Activated CD8-positive, alpha-beta memory T cell treated with anti-CD3 and anti-CD28 coated beads for 36 hours (primary cell): Measurements from ENCODE around the gene TRIM25. TPM values are rescaled to one million over a fixed set of nuclear protein-coding genes. Genes with fewer than 3 reads are reported as not detected.
"Not testable (repeated sequence)": the region's sequence is repeated elsewhere in the genome, so short reads cannot be mapped to it uniquely, and the experiment has no call there.

Source experiments
- CTCF ChIA-PET: fragments of 350-600 bp; sonication (Branson Sonifier 250); formaldehyde crosslinking; loops from one replicate; lab custom pipeline; 2021; ENCODE audit warnings: antibody characterized with exemption; lab: Charles Lee
- POLR2A ChIA-PET: fragments of 350-600 bp; sonication (Branson Sonifier 250); formaldehyde crosslinking; loops from one replicate; lab custom pipeline; 2021; ENCODE audit warnings: antibody characterized with exemption; lab: Charles Lee
- total RNA-seq, 2 experiments: library from RNA; stranded (reverse); gene quantifications; one replicate each; pipeline ENCODE4 v1.2.3, GENCODE V29; 2021

Gene TRIM25
- 10 to 100 TPM; 65.5 to 65.6 TPM for total RNA-seq

- CTCF ChIA-PET: interaction anchor here (1.2 kb wide), 1 partner anchor 29 kb away, joined by 3 read pairs; no protein-coding TSS in a partner anchor
- POLR2A ChIA-PET: interaction anchor here (0.5 to 2.8 kb wide), 8 partner anchors 10 to 548 kb away, joined by 3 to 26 read pairs (median 4); partner anchors contain the start of genes C17orf67, COIL and DGKE
Measured at GRCh38 chr17:56913867-56914580, at the start of gene TRIM25. Gene TRIM25, minus strand, starts transcription at chr17:56914049. Its CDS starts 61 bp downstream, at chr17:56913988.

- ChIA-PET CTCF (interaction anchor here (0.6 to 0.8 kb wide), 2 partner anchors 142 to 643 kb away, joined by 3 read pairs; no protein-coding TSS in a partner anchor), POLR2A (interaction anchor here (0.7 kb wide), 1 partner anchor 47 kb away, joined by 3 read pairs; the partner anchor contains the start of gene TRIM25)
Measured at GRCh38 chr17:56960596-56961538, 47.0 kb upstream of the TRIM25 start, which contains the start of gene COIL. Gene COIL, minus strand, starts transcription at chr17:56961050. Its CDS starts 31 bp downstream, at chr17:56961019.

GRCh38 chr17:56956992-56957391 is 43.1 kb upstream of the TRIM25 start:
- ChIA-PET POLR2A (no interaction called here), CTCF (interaction anchor here (0.6 kb wide), 1 partner anchor 23 kb away, joined by 3 read pairs; no protein-coding TSS in a partner anchor)

- CTCF ChIA-PET: interaction anchor here (0.9 kb wide), 1 partner anchor 29 kb away, joined by 4 read pairs; no protein-coding TSS in a partner anchor
- POLR2A ChIA-PET: no interaction called here
Measured at GRCh38 chr17:56949595-56949994, 35.7 kb upstream of the TRIM25 start.

GRCh38 chr17:56948491-56948890 is 34.6 kb upstream of the TRIM25 start:
- ChIA-PET POLR2A (no interaction called here), CTCF (no interaction called here)

GRCh38 chr17:56947741-56948140 is 33.9 kb upstream of the TRIM25 start:
- ChIA-PET POLR2A (no interaction called here), CTCF (no interaction called here)

GRCh38 chr17:56945938-56946505 is 32.2 kb upstream of the TRIM25 start:
- CTCF ChIA-PET: interaction anchor here (1.2 kb wide), 1 partner anchor 126 kb away, joined by 3 read pairs; no protein-coding TSS in a partner anchor
- POLR2A ChIA-PET: no interaction called here

GRCh38 chr17:56943505-56944125 is 29.8 kb upstream of the TRIM25 start:
- CTCF ChIA-PET: interaction anchor here (1.5 to 2.2 kb wide), 2 partner anchors 30 to 124 kb away, joined by 3 to 5 read pairs; partner anchors contain the start of gene TRIM25
- POLR2A ChIA-PET: no interaction called here

GRCh38 chr17:56939869-56940484 is 26.1 kb upstream of the TRIM25 start:
- ChIA-PET POLR2A (interaction anchor here (0.9 kb wide), 1 partner anchor 26 kb away, joined by 3 read pairs; the partner anchor contains the start of gene TRIM25), CTCF (interaction anchor here (0.6 to 1.4 kb wide), 11 partner anchors 9 to 123 kb away, joined by 3 to 6 read pairs (median 4); partner anchors contain the start of genes C17orf67 and DGKE)

- POLR2A ChIA-PET, CTCF ChIA-PET: not testable (repeated sequence)
Measured at GRCh38 chr17:56938206-56938605, 24.4 kb upstream of the TRIM25 start.

GRCh38 chr17:56937687-56938086 is 23.8 kb upstream of the TRIM25 start:
- ChIA-PET CTCF (no interaction called here), POLR2A (interaction anchor here (0.6 kb wide), 1 partner anchor 45 kb away, joined by 3 read pairs; no protein-coding TSS in a partner anchor)

- POLR2A ChIA-PET: interaction anchor here (0.6 kb wide), 1 partner anchor 44 kb away, joined by 3 read pairs; no protein-coding TSS in a partner anchor
Measured at GRCh38 chr17:56936697-56937322, 23.0 kb upstream of the TRIM25 start.

GRCh38 chr17:56935461-56935860 is 21.6 kb upstream of the TRIM25 start:
- ChIA-PET POLR2A (no interaction called here), CTCF (no interaction called here)

More at GRCh38 chr17:56936697-56937322, 23.0 kb upstream of the TRIM25 start:
- CTCF ChIA-PET: no interaction called here

GRCh38 chr17:56934280-56934679 is 20.4 kb upstream of the TRIM25 start:
- ChIA-PET POLR2A (no interaction called here), CTCF (no interaction called here)

GRCh38 chr17:56933868-56934267 is 20.0 kb upstream of the TRIM25 start:
- ChIA-PET POLR2A (no interaction called here), CTCF (no interaction called here)

GRCh38 chr17:56933151-56933745 is 19.4 kb upstream of the TRIM25 start:
- ChIA-PET POLR2A (no interaction called here), CTCF (interaction anchor here (1.1 kb wide), 1 partner anchor 13 kb away, joined by 3 read pairs; no protein-coding TSS in a partner anchor)
